Nucleus accumbens (tissue), 56 donors: Measurements from ENCODE around the gene FBP1.

Experiments
- DNase-seq, 56 donors: peaks; one replicate each; lab custom pipeline; 2025; lab: John Stamatoyannopoulos, UW

Gene FBP1

DNA sequence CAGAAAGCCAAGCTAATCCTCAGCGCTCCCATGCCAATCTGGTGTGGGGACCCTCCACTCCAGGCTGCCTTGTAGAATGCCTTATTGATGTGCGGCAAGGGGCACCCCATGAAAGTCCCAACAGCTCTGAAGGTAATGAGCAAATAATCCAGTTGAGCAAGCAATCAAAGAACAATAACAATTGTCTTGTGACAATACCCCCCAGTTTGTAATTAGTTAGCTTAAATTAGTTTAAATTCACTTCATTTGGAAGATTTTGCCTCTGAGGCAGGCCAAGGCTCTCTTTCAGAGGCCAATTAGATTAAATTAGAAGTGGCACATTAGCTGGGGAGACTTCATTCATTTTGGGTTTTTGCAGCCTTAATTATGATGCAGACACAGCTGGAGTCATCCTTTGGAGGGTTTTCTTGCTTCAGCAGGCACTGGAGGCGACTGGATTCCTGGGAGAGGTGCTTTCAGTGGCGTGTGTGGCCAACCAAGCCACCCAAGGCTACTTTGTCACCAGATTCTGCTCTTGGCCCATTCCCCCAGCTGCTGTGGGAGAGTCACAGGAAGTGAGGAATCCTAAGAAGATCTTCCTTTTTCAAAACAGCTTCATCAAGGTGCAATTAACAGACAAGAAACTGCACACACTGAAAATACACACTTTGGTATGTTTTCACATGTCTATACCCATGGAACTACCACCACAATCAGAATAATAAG lies 17.9 kb upstream of the FBP1 start:
- DNase-seq, result no peak

DNA sequence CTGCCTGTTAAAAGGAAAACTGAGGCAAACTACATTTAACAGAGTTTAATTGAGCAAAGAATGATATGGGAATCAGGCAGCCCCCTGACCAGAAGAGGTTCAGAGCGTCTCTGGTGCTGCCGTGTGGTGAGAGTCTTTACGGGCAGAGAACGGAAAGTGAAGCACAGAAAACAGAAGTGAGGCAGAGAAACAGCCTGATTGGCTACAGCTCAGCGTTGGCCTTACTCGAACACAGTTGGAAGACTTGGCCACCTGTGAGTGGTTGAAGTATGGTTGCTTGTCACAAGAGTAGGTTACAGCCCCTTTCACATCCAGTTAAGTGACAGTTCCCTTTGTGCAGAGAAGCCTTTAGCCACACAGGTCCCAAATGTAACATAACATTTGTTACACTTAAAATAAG lies 16.9 kb upstream of the FBP1 start:
- DNase-seq, result peak in 3 of 56 donors; percentile 8 to 14 (median 8)

DNA sequence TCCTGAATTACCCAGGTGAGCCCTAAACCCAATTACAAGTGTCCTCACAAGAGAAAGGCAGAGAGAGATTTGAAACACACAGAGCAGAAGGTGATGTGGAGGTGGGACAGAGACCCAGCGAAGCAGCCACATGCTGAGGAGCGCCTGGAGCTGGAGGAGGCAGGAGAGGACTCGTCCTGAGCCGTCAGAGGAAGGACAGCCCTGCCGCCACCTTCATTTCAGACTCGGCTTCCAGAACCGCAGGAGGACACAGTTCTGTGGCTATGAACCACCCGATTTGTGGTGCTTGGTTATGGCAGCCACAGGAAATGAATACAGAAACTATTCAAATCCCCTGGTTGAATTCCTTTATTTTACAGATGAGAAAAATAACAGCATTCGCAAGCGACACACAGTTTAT lies 16.4 kb upstream of the FBP1 start:
- DNase-seq, result no peak

DNA sequence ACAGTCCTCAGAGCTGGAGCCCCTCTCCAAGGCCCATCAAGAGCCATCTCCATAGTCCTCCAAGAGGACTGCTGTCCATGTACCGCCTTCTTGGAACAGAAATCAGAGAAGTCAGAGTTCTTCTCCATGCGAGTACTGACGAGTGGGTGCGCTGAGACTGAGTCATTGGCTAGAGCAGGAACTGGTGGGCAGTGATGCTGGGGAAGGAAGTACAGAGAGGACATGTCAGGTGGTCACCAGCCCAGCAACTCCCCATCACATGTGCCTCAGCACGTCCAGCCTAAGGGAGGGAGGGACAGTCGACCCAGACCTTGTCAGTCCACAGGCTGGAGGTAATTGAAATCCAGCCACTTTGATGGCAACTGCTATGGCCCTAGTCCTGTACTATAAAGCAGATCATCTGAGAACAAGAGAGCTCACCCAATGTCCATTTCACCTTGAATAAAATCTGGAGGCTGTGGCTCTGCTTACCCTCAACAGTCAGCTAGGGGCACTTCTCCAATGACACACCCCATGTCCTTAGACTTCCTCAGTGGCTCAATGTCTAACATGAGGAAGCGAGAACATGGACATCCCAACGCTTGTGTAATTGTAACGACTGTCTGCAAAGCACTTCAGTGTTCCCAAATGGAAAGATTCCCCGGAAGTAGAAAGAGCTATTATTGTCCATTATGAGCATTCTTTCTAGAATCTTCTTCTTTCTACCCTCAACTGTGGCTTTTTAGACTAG lies 15.0 kb upstream of the FBP1 start:
- DNase-seq, result no peak

DNA sequence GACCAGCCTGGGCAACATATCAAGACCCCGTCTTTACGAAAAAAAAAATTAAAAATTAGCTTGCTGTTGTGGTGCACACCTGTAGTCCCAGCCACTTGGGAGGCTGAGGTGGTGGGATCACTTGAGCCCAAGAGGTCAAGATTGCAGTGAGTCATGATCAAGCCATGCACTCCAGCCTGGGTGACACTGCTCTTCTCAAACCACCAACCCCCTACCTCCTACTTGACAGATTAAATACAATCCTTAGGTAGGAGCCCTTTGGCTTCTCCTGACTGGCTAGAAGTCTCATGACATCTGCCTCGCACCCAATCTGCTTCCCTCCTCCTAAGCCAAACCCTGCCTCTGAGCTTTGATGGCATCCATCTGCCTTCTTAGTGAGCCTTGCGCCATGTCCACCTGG lies 11.6 kb upstream of the FBP1 start:
- no peak for DNase-seq

DNA sequence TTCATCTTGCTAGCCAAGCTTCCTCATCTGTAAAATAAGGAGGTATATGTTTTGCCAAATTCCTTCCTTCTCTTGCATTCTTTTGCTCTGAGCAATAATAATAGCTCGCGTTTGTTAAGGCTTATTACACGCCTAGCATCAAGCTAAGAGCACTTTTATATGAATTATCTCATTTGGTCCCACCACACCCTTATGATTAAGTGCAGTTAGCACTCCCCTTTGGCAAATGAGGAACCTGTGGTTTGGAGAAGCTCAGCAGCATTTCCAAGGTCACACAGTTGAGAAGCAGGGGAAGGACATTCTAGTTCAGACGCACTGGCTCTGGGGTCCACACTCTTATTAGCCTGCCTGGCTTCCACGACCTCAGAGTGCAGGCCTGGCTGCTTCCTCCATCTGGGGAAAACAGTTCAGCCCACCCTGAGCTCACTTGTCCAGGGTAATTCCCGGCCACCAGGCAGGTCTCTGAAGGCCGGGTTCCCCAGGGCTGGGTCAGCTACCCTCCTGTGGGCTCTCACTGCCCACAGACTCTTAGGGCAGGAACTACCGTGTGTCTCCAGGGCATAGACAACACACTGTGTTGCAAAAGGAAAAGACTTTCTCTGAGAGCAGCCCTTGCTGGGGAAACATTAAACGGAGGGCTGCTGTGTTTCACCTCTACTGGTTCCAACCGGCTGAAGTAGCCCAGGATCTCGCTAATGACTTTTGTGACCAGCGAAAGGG lies 9.9 kb upstream of the FBP1 start:
- no peak for DNase-seq

DNA sequence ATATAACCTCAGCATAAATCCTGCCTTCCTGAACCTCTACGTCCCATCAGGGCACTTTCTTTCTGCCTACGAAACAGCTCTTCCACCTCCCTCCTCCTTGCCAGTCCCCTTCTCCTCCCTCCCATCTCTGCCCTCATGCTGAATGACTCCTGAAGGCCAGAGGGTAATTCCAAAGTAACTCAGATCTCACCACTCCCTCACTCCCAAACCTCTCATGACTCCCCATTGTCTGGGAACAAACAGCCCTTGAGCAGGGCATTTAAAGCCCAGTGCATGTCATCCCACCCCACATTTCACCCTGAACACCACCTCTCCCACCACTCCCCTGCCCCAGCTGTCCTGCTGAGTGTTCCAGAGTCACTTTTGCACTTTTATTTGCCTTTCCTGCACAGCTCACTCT lies 8.9 kb upstream of the FBP1 start:
- DNase-seq, result no peak

DNA sequence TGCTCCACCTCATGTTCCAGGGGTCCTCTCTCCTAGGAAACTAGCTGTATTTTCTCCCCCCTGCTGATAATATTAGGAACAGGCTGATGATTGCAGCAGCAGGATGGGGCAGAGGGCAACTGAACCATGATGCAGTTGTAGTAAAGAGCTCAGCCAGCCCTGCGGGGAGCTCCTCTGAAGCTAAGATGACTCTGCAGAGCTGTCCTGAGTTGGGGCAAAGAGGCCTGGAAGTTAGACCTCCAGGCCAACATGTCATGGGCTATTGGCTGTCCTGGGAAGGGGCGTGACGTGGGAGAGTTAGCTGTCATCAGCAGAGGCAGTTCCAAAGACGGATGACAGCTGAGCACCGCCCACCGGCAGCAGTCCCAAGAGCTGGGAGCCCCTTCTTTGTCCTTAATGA lies 6.6 kb upstream of the FBP1 start:
- no peak for DNase-seq

DNA sequence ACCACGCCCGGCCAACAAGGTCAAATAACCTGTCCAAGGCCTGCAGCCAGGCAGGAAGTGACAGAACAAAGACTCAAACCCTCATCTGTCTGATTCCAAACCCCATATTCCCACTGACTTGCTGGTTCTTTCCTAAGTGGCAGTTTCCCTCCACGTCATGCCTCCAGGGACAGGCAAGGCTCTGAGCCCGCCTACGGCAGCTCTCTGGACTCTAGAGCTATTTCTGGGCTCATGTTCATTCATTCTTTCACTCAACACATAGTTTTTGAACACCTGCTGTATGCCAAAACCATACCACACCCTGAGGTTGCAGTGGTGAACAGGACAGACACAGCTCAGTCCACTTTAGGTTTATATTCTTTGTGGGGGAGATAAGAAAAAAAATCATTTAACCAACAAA lies 5.2 kb upstream of the FBP1 start:
- DNase-seq, result no peak

DNA sequence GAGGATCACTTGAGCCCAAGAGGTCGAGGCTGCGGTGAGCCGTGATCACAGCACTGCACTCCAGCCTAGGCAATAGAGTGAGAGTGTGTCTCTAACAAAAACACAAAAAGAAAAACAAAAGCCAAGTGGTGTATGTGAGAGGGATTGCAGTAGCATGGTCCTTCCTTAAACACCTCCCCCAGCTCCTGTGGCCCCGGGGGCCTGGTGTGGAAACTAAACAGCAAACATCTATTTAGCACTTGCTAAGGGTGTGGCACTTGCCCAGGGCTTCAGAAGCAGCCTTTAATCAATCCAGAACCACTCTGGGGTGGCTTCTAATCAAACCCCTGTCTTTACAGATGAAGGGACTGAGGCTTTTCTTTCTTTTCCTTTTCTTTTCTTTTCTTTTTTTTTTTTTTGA lies 4.4 kb upstream of the FBP1 start:
- no peak for DNase-seq

DNA sequence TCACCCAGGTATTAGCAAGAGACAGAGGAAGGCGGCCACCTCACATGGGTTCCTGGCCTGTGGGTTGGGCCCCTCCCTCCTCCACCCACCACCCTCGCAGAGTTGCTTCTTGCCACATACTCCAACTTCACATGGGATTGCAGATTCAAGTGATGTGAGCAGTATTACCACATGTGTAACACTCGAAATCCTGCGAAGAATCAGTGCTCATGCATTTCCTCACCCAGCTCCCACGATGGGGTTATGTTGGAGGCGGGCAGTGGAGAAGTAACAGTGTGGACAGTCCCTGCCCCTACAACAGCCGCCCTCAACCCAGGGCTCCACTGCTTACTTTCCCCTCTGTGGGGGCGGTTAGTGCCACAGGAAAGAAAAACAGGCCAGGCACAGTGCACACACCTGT lies 3.9 kb upstream of the FBP1 start:
- DNase-seq, result no peak

DNA sequence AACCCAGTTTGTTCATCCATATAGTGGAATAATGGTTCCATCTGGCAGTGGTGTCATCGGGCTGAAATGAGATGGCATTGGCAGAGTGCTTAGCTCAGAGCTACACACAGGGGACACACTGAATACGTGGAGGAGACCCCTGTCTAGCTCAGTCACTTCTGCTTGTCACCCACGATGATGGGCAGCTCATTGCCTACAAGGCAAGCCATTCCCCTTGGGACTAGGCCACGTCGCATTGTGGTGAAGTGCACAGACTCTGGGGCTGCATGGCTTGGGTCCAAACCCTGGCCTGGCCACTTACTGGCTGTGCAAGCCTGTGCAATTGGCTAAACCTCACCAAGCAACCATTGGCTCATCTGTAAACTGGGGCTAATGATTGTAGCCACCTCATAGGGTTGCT lies 3.2 kb upstream of the FBP1 start:
- no peak for DNase-seq

DNA sequence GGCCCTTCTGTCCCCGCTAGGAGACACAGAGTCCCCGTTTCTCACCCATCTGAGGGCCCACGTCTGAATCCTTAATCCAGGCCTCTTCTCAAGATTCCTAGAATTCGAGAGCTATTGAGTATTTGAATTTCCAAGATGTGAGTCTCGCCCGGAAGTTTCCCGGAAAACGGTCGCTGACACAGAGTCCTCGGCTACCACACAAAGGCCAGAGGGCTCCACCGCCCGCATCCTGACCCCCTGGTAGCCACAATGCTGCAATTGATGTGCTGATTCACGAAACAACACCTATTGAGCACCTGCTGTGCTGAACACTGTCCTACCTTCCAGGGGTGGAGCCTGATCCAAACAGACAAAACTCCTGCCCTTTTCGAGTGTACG lies 670 bp upstream of the FBP1 start:
- DNase-seq, result no peak

DNA sequence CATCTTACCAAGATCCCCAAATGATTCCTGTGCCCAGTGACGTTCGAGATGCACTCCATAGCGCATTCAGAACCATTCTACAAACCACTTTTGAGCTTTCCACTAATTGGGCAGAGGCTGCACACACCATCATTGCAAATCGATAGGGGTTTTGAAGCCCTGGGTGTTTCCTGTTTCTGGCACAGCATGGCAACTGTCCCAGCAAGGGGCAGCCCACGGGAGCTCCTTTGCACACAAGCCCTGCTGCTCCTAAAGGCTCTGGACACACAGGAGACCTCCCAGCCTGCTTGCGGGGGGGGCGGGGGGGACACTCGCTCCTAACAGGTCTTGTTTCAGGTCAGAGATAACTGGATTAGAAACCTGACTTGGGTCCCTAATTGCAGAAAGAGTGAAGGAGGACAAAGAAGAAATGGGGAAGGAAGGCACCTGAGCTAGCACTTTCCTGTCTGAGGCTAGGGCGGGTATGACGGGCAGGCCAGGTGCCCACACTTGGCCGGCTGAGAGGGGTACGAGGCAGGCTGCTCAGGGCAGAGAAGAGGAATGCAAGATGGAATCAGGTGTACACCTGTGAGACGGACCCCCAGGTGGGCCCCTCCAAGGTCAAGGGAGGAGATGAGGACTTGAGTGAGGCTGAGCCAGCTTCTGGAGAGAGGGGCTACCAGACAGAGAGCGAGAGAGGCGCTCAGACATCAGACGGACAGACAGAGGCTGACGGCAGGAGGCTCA lies 820 bp downstream of the FBP1 start:
- no peak for DNase-seq

DNA sequence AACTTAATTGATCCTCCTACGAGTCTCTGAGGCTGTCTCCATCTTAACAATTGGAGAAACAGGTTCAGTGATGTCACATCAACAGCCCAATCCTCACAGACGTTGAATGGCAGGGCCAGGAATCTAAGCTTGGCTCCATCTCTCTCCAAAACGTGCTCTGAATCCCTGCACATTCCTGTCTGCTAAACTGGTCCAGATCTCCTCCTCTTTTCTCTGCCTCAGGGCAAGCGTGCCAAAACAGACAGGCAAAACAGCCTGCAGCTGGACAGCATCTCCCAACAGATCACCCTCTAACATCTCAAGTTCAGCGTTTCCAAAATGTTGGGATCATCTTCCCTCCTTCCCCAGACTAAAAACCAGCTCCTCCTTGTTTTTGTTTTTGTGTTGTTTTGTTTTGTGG lies 6.6 kb downstream of the FBP1 start:
- DNase-seq, result no peak

DNA sequence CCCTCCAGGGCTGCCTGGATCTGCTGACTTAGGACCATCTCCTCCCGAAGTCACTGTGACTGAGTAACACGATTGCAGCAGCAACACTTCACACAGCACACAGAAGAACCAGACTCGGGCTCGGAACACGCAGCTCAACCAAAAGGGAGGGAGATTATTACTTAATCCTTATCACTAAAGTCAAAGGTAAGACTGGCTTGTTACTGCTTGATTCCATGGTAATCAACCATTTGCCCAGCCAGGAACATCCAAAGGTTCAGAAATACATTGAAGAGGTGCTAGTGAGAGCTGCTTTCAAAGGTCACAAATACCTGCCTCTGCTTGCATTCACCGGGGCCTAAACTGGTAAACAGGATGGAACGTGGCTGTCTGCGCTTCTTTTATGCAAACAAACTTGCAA lies 7.7 kb downstream of the FBP1 start:
- no peak for DNase-seq

DNA sequence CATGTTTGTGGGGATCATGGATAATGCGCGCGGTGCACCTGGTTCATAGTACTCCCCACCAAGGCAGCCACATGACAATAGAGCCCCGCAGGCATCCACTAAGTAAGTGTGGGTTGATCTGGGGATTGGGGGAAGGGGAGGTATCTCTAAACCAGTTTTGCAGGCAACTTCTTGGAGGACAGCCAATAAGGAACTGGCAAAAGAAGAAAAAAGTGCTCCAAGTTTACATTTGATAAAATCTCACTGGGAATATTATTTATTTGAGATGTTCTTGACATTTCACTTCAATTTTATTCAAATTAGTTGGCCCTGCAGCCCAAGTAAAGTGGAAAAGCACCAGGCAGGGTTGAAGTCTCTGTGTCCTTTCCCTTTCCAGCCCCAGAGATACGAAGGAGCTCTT lies 8.5 kb downstream of the FBP1 start:
- DNase-seq, result no peak

DNA sequence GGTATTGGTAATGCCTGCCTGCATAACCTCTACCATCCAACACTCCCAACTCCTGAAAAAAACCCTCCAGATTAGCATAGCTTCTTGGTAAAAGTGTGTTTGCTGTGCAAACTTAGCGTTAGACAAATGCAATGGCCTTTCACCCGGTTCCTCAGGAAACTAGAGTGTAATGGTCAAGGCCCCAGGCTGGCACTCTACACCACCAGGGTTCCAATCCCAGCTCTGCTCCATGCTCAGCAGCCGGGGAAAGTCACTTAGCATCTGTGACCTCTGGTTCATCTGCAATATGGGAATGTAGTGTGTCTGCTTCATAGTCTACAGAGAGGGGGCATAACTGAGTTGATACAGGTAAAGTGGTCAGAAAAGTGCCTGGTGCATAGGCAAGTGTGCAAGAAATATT lies 9.0 kb downstream of the FBP1 start:
- DNase-seq, result no peak

DNA sequence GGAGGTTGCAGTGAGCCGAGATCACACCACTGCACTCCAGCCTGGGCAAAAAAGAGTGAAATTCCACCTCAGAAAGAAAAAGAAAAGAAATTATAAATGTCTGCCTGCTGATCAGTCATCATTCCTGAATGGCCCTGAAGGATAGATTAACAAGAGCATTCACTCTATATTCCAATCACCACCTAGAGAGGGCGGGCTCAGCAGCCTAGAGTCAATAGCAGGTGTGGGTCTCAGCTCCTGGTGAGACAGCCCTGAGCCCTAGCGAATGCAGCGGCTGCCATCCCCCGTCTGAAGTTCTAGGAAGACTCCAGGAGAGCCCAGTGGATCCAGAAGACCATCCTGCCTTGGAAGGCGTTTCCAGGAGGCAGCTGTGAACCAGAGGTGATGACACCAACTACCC lies 12.0 kb downstream of the FBP1 start:
- no peak for DNase-seq

DNA sequence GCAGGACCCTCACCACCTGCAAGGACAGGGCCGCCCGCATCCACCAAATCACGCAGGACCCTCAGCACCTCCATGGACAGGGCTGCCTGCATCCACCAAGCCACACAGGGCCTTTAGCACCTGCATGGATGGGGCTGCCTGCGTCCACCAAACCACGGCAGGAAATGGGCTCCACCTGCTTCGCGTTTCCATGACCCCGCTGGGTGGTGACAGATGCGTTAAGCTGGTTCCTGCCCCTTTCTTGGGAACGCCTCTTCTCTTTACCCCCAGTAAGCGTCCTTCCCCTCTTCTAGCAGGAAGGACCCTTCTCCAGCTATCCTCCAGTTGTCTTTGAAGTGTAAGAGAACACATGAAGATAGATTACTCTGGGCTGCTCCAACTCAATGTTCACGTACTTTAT lies 13.5 kb downstream of the FBP1 start:
- DNase-seq, result no peak

DNA sequence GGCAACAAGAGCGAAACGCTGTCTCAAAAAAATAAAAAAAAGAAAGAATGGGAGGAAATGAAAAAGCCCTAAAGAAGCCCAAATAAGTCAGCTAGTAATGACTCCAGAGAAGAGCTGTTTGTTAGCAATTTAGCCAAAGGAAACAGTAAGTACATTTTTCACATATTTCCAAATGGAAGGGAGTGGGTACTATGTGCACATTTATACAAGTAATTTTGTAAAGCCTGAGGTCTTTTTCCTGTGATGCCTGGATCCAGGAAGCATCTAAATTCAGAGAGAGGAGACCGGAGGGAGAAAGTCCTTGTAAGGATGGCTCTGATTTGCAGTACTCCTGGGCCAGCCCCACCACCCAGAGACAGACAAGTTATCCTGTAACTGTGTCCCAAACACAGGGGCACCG lies 14.7 kb downstream of the FBP1 start:
- DNase-seq, result no peak
